Fibroblast of villous mesenchyme (primary cell): ENCODE results near the gene TNRC18. TPM values are rescaled to one million over a fixed set of nuclear protein-coding genes. Genes with fewer than 3 reads are reported as not detected.
"Not testable (repeated sequence)": the region's sequence is repeated elsewhere in the genome, so short reads cannot be mapped to it uniquely, and the experiment has no call there.

Source experiments
- DNase-seq: peaks from one replicate; pipeline ENCODE4 v3.0.0-alpha.2; 2010; ENCODE audit warnings: low read depth
- H3K4me3 ChIP-seq: 2 replicates; pipeline ENCODE4 v1.5.1; 2011; ENCODE audit warnings: low read depth, mild to moderate bottlenecking, low read length
- CTCF ChIP-seq: IDR thresholded peaks from 2 replicates; pipeline ENCODE4 v1.5.1; 2012; ENCODE audit warnings: low read depth, mild to moderate bottlenecking, low read length; ENCODE audit not compliant: insufficient read depth
- total RNA-seq: library from RNA; depleted of rRNA; stranded (reverse); fragments of >200 nt; gene quantifications from 2 replicates; pipeline ENCODE4 v1.2.3, GENCODE V29; 2012

The TNRC18 gene
- total RNA-seq, 1 donor: 54.4 TPM

GRCh38 chr7:5296611-5297226 lies 126.9 kb downstream of the TNRC18 start:
- no peak overlapping the region for H3K4me3 ChIP-seq
- TF ChIP-seq CTCF: no peak
- no peak for DNase-seq

- DNase-seq: no peak
- no peak overlapping the region for H3K4me3 ChIP-seq
- TF ChIP-seq CTCF: no peak
Measured at GRCh38 chr7:5296015-5296610, 127.5 kb downstream of the TNRC18 start.

- H3K4me3 ChIP-seq: no peak overlapping the region
- no peak for DNase-seq
- TF ChIP-seq CTCF: no peak
Measured at GRCh38 chr7:5295039-5296014, 128.3 kb downstream of the TNRC18 start.

GRCh38 chr7:5294169-5294987 lies 129.3 kb downstream of the TNRC18 start:
- TF ChIP-seq CTCF: no peak
- no peak overlapping the region for H3K4me3 ChIP-seq
- DNase-seq: no peak

- not testable (repeated sequence) for DNase-seq, H3K4me3 ChIP-seq
Measured at GRCh38 chr7:5291711-5292335, 131.8 kb downstream of the TNRC18 start.

GRCh38 chr7:5291301-5291700 lies 132.3 kb downstream of the TNRC18 start:
- no peak for TF ChIP-seq CTCF
- H3K4me3 ChIP-seq: no peak overlapping the region
- no peak for DNase-seq
